ENCODE data around the gene DISC1.

DISC1 gene

DNA sequence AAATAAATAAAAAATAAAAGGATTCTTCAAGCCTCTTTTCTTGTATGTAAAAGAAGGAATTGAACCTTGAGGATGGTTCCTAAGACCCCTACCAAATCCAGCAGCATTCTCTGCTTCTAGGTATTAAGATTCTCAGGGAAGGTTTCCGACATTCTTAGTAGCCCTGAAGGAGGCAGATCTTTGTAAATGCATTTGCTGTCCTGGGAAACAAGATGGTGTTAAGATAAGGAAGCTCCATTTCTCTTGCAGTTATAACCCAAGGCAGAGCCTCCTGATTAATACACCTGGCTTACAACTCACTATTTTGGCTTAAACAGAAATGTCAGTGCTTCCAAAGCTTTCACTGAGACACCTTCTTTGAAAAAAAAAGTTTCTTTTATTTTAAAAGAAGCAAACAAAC is 393.8 kb downstream of the DISC1 start:
- DNase-seq: no peak

GRCh38 chr1:232029315-232029714 is 402.7 kb downstream of the DISC1 start:
- no peak for DNase-seq

GRCh38 chr1:232031156-232031555 is 404.6 kb downstream of the DISC1 start:
- DNase-seq: no peak

- DNase-seq: no peak
Measured at GRCh38 chr1:232033285-232033684, 406.7 kb downstream of the DISC1 start.

- no peak for DNase-seq
Measured at GRCh38 chr1:232034556-232034955, 408.0 kb downstream of the DISC1 start.

- DNase-seq: no peak
Measured at GRCh38 chr1:232036181-232036933, 409.8 kb downstream of the DISC1 start.

GRCh38 chr1:232037774-232038388 is 411.3 kb downstream of the DISC1 start:
- DNase-seq: no peak

DNA sequence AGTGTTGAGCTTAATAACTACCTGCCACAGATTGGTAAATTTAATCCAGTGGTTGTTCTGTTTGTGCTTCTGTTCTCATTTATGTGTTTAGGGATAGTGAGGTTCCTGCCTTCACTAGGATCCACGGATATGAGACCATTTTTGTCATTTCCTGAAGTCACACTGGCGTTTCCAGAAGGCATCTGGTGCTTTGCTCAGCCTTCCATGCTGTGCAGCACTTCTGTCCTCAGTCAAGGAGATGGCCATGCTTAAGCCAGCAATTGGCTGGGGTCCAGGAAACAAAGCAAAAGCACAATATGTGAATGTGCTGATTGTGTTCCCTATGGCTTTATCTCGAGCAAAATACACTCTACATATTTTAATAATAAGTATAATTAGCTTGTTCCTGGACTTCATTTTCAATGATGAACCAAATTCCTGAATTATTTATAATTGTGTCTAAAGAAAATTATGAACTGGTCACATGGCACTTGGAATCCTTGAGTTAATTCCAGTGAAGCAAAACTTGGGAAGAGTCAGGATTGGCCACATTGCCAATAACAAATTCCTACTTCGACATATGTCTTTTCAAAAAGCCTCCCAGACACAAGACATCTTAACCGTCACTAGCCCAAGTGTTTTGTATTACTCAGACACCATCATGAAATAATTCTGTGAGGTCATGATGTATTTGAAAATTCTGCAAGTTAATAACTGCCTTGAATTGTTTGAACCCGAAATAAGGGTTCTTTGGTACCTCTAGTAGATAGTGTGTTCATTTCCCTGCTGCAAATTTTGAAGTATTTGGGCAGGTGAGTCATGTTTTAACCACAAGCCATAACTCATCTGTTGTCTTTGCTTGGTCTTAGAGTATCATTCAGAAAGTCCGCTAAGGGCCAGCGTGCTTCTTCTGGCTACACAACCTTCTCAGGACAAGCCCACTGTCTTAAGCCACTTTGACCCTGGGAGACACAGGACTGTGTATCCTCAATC is 412.4 kb downstream of the DISC1 start:
- DNase-seq: no peak

DNA sequence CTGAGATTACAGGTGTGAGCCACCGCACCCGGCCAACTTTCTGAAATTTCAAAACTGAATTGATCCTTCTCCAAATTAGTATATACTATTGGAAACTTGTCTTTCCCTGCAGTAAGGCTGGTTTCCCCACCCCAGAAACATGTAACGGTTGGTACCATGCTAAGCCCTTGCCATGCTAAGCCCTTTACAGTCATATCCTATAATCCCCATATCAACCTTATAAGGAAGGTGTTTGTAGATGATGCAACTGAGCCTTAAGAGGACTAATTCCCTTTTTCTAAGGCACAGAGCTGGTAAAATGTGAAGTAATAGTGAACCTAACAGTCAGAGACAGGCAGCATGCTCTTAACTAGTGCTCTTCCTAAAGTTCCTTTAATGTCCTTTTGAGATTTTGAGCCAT is 413.7 kb downstream of the DISC1 start:
- DNase-seq: no peak

DNA sequence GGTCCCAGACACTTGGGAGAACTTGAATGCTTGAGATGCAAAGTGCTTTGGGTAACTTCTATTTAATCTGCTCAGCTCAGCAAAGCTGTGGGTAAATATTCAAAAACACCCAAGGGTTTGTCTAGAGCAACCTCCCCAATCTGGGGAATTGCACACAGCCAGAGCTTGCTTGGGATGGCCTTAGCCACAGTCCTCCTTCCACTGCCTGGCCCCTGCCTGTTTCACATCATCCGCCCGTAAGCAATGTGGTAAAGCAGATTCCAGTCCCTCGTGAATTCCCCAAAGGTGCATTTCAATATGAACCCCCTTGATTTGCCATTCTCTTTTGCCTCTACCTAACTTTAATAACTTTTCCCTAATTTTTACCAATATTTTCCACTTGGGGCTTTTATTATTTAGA is 418.1 kb downstream of the DISC1 start:
- DNase-seq: no peak

DNA sequence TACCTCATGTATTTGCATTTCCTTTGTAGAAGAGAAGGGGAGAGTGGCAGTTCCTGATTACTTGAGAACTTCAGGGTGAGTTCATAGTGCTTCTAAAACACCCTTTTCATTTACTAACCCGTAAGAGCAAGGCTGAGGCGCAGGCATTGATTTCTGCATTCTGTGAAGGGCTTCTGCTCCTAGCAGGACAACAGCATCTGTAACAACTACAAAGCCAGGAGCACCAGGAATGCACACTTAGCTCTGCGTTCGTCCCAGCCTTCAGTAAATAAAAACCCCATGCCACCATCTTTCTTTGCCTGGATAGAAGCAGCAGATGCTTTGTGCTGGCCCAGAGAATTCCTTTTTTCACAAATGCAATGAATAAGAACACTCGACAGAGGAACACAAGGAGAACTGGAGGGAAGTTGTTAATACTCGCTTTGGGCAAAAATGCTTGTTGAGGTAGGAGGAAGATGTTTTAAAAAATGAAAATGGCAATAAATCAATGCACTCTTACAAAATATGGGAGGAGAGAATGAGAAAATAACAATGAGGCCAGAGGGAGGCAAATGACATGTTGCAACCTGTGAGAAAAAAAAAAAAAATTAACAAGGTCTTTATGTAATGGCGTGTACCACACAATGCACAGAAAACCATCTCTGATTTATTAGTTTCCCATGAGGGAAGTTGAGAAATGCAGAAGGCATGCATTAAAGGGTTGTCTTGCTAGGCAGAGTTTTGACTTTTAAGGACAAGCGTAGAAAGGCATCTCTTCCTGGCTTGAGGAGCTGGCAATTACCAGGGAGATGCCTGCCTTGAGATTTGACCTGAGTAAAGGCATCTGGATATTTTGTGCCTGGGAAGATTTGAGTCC is 418.8 kb downstream of the DISC1 start:
- no peak for DNase-seq

- no peak for DNase-seq
Measured at GRCh38 chr1:232046451-232047306, 420.1 kb downstream of the DISC1 start.

DNA sequence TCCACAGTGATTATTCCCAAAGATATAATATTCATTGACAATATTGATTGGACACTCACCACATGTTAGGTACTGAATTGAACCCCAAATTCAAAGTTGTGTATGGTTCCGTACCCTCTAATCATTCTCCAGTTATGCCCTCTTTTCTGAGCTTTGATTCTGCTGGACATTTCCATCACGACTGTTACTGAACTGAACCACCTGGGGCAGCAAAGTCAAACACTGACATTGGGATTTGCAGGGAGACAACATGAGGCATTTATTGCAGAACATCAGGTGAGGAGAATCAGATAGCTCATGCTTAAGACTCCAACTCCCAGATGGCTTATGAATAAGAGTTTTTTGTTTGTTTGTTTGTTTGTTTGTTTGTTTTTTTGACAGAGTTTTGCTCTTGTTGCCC is 420.9 kb downstream of the DISC1 start:
- DNase-seq: no peak

GRCh38 chr1:232048481-232048880 is 421.9 kb downstream of the DISC1 start:
- DNase-seq: no peak

DNA sequence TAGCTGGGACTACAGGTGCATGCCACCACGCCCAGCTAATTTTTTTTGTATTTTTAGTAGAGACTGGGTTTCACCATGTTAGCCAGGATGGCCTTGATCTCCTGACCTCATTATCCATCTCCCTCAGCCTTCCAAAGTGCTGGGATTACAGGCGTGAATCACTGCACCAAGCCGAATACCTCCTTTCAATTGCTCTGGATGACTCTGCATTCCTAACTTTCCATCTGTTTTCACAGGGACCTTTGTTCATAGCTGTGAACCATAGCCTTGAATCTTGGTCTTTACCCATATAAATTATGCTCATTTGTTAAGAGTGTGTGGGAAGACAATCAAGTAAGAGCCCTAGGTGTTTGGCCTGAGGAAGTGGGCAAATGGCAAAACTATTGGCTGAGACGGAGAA is 422.7 kb downstream of the DISC1 start:
- DNase-seq: no peak

- DNase-seq: no peak
Measured at GRCh38 chr1:232057217-232057895, 430.8 kb downstream of the DISC1 start.

DNA sequence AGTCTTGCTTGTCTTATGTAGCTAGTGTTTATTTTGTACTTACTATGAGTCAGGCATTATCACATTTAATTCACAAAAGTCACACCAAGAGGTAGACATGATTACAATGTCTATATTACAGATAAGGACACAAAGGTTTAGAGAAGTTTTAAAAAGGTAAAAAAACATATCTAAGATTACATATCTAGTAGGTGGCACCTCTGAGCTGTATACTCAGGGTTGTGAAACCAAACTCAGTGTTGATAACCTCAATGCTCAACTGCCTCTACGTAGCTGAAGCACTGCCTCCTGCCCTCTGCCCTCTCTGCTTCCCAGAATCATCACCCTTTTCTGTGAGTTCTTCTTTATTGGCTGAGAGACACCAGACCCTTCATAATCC is 431.3 kb downstream of the DISC1 start:
- DNase-seq: no peak

DNA sequence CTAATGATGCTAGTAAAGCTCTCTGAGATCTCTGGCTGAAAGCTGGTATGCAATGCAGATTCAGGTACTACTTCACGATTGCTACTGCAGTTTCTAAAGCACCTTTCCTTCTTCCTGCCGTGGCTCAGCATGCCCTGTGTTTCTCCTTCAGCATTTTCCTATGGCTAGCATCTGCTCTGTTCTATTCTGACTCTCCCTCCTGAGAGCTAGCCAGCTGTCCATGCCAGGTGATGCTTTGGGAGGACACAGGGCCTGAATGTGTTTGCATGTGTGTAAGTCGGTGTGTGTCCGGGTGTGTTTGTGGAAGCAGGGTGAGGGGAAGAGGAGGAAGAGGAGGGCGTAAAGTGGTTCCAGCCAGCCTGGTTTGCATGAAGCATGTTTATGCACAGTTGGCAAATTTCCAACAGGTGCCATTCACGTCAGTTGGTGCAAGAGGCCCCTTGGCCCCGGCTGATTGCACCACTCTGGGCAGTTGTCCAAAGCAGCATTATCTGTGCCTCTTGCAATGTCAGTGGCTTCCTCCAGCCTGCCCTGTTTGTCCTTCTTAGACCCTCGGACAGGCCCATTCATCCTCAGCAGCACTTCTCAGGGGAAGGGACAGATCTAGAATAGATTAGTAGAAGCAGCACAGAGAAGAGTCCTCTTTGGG is 433.3 kb downstream of the DISC1 start:
- DNase-seq: no peak

- no peak for DNase-seq
Measured at GRCh38 chr1:232062967-232063366, 436.4 kb downstream of the DISC1 start.

GRCh38 chr1:232066521-232066920 is 439.9 kb downstream of the DISC1 start:
- no peak for DNase-seq

- DNase-seq: no peak
Measured at GRCh38 chr1:232074265-232074664, 447.7 kb downstream of the DISC1 start.
